ENCODE results near the gene CREB3L1.

CREB3L1 gene

DNA sequence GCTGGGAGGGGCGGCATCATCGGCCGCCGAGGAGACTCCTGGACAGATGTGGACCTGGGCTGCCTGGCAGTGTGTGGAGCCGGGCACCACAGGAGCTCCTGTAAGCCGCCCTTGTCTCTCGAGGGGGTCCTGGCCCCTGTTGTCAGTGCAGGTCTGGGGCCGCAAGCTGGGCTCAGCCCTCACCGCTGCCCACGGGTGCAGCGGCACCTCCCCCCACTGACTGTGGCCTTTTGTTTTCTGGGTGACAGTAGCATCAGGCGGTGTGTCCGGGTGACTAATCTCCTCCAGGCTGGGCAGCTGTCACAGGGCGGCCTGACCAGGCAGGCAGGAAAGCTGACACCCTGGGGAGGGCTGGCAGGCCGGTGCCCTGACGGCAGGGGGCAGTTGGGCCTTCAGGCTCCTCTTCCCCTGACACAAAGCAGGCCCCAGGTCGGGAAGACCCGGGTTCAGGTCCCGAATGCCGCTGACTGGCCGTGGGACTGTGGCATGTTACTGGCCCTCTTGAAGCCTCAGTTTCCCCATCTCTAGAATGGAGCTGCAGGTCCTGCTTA, 86.1 kb downstream of the CREB3L1 start:
- Histone ChIP-seq H3K4me3 (ENCODE audit: insufficient read depth, low read depth, low read length) (no peak overlapping the region), H3K27ac (ENCODE audit: insufficient read depth, low read depth, low read length, poor library complexity, severe bottlenecking) (peak overlapping the region; percentile 55), H3K36me3 (ENCODE audit: control insufficient read depth, insufficient read depth, low read length) (no peaks in the 10 kb centered on the region), H3K27me3 (ENCODE audit: control insufficient read depth, insufficient read depth, low read length, poor library complexity, severe bottlenecking) (no peaks in the 10 kb centered on the region), H3K4me1 (ENCODE audit: control insufficient read depth, insufficient read depth, low read length) (peaks cover 31% of the 10 kb centered on the region), H3K9me3 (ENCODE audit: control insufficient read depth, low read length) (no peaks in the 10 kb centered on the region)
- 86 to 89% methylated on average over 21 of the region's 21 CpGs for WGBS, 2 experiments

DNA sequence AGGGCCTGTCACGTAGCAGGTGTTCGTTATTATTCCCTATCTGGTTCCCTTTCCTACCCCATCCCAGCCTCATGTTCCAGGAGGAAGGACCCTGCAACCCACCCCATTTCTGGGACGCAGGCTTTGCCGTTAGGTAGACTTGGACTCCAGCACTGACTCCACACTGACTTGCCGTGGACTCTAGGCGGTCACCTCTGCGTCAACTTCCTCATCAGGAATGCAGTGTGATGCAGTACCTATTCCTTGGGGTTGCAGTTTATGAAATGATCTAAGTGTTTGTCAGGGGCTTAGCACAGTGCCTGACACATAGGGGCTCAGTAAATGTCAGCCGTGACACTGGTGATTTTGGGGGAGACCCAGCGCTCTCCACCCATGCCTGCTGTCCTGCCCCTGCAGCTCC, 86.6 kb downstream of the CREB3L1 start:
- no peaks in the 10 kb centered on the region for H3K9me3 ChIP-seq (ENCODE audit: control insufficient read depth, low read length)

DNA sequence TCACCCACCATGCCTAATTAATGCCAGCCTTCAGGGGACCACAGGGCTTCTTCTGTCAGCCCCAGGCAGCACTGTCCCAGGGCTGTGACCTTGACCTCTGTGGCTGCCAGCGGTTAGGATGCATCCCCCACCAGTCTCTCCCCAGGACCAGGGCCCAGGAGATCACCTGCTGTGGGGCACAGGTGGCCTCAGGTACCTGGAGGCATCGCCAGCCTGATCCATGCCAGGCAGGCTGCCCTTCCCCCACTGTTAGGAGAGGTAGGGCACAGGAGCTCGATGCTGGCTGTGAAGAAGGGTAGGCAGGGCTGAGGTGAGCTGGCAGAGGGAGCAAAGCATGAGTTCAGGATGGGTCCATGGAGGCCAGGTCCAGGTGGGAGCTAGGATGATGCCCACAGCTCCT, 87.3 kb downstream of the CREB3L1 start:
- no peaks in the 10 kb centered on the region for H3K27me3 ChIP-seq (ENCODE audit: control insufficient read depth, insufficient read depth, low read length, poor library complexity, severe bottlenecking)
- no peak overlapping the region for H3K4me3 ChIP-seq (ENCODE audit: insufficient read depth, low read depth, low read length)
- peaks cover 34% of the 10 kb centered on the region for H3K4me1 ChIP-seq (ENCODE audit: control insufficient read depth, insufficient read depth, low read length)
- WGBS, 2 experiments, result 88 to 92% methylated on average over 3 of the region's 3 CpGs
- no peaks in the 10 kb centered on the region for H3K9me3 ChIP-seq (ENCODE audit: control insufficient read depth, low read length)
- H3K36me3 ChIP-seq (ENCODE audit: control insufficient read depth, insufficient read depth, low read length), result no peaks in the 10 kb centered on the region
- H3K27ac ChIP-seq (ENCODE audit: insufficient read depth, low read depth, low read length, poor library complexity, severe bottlenecking), result no peak overlapping the region

More for the DNA sequence above, 86.6 kb downstream of the CREB3L1 start:
- no peaks in the 10 kb centered on the region for H3K27me3 ChIP-seq (ENCODE audit: control insufficient read depth, insufficient read depth, low read length, poor library complexity, severe bottlenecking)
- H3K4me3 ChIP-seq (ENCODE audit: insufficient read depth, low read depth, low read length), result no peak overlapping the region
- no peak overlapping the region for H3K27ac ChIP-seq (ENCODE audit: insufficient read depth, low read depth, low read length, poor library complexity, severe bottlenecking)
- peaks cover 31% of the 10 kb centered on the region for H3K4me1 ChIP-seq (ENCODE audit: control insufficient read depth, insufficient read depth, low read length)
- WGBS, 2 experiments, result 93 to 95% methylated on average over 9 of the region's 9 CpGs
- H3K36me3 ChIP-seq (ENCODE audit: control insufficient read depth, insufficient read depth, low read length), result no peaks in the 10 kb centered on the region

DNA sequence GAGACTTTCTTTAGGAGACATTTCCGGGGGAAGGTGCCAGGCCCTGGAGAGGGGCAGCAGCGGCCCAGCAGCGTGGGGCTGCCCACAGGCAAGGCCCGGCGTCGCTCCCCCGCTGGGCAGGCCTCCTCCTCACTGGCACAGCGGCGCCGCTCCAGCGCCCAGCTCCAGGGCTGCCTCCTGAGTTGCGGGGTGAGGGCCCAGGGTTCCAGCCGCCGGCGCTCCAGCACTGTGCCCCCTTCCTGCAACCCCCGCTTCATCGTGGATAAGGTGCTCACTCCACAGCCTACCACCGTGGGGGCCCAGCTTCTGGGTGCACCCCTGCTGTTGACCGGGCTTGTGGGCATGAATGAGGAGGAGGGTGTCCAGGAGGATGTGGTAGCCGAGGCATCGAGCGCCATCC, 88.8 kb downstream of the CREB3L1 start:
- no peaks in the 10 kb centered on the region for H3K36me3 ChIP-seq (ENCODE audit: control insufficient read depth, insufficient read depth, low read length)
- H3K4me3 ChIP-seq (ENCODE audit: insufficient read depth, low read depth, low read length), result no peak overlapping the region
- no peaks in the 10 kb centered on the region for H3K9me3 ChIP-seq (ENCODE audit: control insufficient read depth, low read length)
- 95 to 96% methylated on average over 22 of the region's 22 CpGs for WGBS, 2 experiments
- peaks cover 33% of the 10 kb centered on the region for H3K4me1 ChIP-seq (ENCODE audit: control insufficient read depth, insufficient read depth, low read length)
- no peak overlapping the region for H3K27ac ChIP-seq (ENCODE audit: insufficient read depth, low read depth, low read length, poor library complexity, severe bottlenecking)
- no peaks in the 10 kb centered on the region for H3K27me3 ChIP-seq (ENCODE audit: control insufficient read depth, insufficient read depth, low read length, poor library complexity, severe bottlenecking)

DNA sequence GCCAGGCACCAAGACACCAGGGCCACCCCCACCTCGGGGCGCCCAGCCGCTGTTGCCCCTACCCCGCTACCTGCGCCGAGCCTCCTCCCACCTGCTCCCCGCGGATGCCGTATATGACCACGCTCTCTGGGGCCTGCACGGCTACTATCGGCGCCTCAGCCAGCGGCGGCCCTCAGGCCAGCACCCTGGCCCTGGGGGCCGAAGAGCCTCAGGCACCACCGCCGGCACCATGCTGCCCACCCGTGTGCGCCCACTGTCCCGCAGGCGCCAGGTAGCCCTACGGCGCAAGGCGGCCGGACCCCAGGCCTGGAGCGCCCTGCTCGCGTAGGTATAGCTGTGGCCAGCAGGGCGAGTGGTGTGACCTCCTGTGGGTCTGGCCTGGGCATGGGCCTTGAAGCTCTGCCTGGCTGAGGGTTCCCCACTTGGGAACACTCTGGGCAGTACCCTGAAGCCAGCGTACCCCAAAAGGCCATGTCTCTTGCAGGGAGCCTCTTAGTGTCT, 89.2 kb downstream of the CREB3L1 start:
- H3K9me3 ChIP-seq (ENCODE audit: control insufficient read depth, low read length), result no peaks in the 10 kb centered on the region
- peaks cover 29% of the 10 kb centered on the region for H3K4me1 ChIP-seq (ENCODE audit: control insufficient read depth, insufficient read depth, low read length)
- 95 to 96% methylated on average over 31 of the region's 31 CpGs for WGBS, 2 experiments
- no peak overlapping the region for H3K27ac ChIP-seq (ENCODE audit: insufficient read depth, low read depth, low read length, poor library complexity, severe bottlenecking)
- no peak overlapping the region for H3K4me3 ChIP-seq (ENCODE audit: insufficient read depth, low read depth, low read length)
- no peaks in the 10 kb centered on the region for H3K36me3 ChIP-seq (ENCODE audit: control insufficient read depth, insufficient read depth, low read length)
- H3K27me3 ChIP-seq (ENCODE audit: control insufficient read depth, insufficient read depth, low read length, poor library complexity, severe bottlenecking), result no peaks in the 10 kb centered on the region

DNA sequence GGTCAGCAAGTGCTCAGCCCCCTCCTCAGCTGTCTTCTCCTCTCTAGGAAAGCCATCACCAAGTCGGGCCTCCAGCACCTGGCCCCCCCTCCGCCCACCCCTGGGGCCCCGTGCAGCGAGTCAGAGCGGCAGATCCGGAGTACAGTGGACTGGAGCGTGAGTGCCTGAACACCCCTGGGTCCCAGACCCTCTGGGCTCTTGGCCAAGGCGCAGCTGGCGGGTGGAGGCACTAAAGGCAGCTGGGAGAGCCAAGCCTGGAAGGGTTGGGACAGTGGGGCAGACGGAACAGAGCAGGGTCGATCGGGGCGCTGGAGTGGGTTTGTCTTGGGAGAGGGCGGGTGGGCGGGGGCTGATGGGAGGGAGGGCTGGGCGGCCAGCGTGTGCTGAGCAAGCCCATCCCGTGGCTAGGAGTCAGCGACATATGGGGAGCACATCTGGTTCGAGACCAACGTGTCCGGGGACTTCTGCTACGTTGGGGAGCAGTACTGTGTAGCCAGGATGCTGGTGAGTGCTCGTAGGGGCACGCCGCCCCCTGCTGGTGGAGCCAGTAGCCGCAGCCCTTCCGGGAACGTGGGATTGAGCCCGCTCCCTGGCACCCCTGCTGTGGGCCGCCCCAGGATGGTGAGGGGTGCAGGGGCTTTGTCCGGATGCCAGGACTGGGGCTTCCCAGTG, 89.9 kb downstream of the CREB3L1 start:
- WGBS, 2 experiments, result 52 to 56% methylated on average over 32 of the region's 32 CpGs
- no peaks in the 10 kb centered on the region for H3K9me3 ChIP-seq (ENCODE audit: control insufficient read depth, low read length)
- no peaks in the 10 kb centered on the region for H3K36me3 ChIP-seq (ENCODE audit: control insufficient read depth, insufficient read depth, low read length)
- peaks cover 22% of the 10 kb centered on the region for H3K4me1 ChIP-seq (ENCODE audit: control insufficient read depth, insufficient read depth, low read length)
- H3K27me3 ChIP-seq (ENCODE audit: control insufficient read depth, insufficient read depth, low read length, poor library complexity, severe bottlenecking), result no peaks in the 10 kb centered on the region
- no peak overlapping the region for H3K27ac ChIP-seq (ENCODE audit: insufficient read depth, low read depth, low read length, poor library complexity, severe bottlenecking)
- no peak overlapping the region for H3K4me3 ChIP-seq (ENCODE audit: insufficient read depth, low read depth, low read length)

DNA sequence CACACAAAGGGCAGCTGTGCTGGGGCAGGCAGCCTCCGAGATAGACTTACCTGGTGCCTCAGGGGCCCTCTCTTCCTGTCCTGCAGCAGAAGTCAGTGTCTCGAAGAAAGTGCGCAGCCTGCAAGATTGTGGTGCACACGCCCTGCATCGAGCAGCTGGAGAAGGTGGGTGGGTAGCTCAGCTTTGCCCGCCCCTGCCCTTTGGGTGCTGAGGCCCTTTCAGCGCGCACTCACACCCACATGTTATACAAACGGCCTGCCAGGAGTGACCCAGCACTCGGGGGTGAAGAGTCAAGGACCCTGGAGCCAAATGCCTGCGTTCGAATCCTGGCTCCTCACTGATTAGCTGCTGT, 90.4 kb downstream of the CREB3L1 start:
- 93% methylated on average over 12 of the region's 12 CpGs for WGBS, 2 experiments
- H3K9me3 ChIP-seq (ENCODE audit: control insufficient read depth, low read length), result no peaks in the 10 kb centered on the region
- H3K27ac ChIP-seq (ENCODE audit: insufficient read depth, low read depth, low read length, poor library complexity, severe bottlenecking), result no peak overlapping the region
- no peaks in the 10 kb centered on the region for H3K36me3 ChIP-seq (ENCODE audit: control insufficient read depth, insufficient read depth, low read length)
- no peaks in the 10 kb centered on the region for H3K27me3 ChIP-seq (ENCODE audit: control insufficient read depth, insufficient read depth, low read length, poor library complexity, severe bottlenecking)
- H3K4me1 ChIP-seq (ENCODE audit: control insufficient read depth, insufficient read depth, low read length), result peaks cover 20% of the 10 kb centered on the region
- no peak overlapping the region for H3K4me3 ChIP-seq (ENCODE audit: insufficient read depth, low read depth, low read length)

DNA sequence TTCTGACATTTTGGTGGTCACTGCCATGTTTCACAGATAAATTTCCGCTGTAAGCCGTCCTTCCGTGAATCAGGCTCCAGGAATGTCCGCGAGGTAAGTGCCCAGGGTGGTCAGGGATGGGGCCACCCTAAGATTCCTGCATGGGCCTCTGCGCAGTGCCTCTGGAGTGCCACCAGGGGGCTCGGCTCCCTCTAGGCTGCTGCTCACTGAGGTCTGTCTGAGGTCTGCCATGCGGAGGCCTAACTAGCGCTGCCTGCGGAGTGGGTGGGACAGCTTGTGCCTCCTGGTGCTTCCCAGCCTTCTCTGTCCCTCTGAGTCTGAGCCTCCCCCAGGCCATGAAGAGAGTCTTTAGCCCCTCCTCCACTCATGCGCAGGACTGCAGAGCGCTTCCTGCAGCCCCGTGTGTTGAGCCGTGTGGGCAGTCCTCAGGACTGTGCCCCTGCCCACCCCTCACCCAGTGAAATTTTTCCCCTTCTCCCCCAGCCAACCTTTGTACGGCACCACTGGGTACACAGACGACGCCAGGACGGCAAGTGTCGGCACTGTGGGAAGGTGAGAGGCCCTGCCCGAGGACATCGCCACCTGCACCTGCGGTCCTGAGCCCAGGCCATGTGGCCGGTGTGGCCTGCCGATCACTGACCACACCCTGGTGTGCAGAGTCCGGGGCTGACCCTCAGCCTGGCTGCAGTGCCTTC, 92.1 kb downstream of the CREB3L1 start:
- Histone ChIP-seq H3K36me3 (ENCODE audit: control insufficient read depth, insufficient read depth, low read length) (no peaks in the 10 kb centered on the region), H3K27me3 (ENCODE audit: control insufficient read depth, insufficient read depth, low read length, poor library complexity, severe bottlenecking) (no peaks in the 10 kb centered on the region), H3K4me3 (ENCODE audit: insufficient read depth, low read depth, low read length) (no peak overlapping the region), H3K4me1 (ENCODE audit: control insufficient read depth, insufficient read depth, low read length) (peaks cover 11% of the 10 kb centered on the region), H3K27ac (ENCODE audit: insufficient read depth, low read depth, low read length, poor library complexity, severe bottlenecking) (no peak overlapping the region), H3K9me3 (ENCODE audit: control insufficient read depth, low read length) (no peaks in the 10 kb centered on the region)
- 65 to 68% methylated on average over 25 of the region's 25 CpGs for WGBS, 2 experiments

DNA sequence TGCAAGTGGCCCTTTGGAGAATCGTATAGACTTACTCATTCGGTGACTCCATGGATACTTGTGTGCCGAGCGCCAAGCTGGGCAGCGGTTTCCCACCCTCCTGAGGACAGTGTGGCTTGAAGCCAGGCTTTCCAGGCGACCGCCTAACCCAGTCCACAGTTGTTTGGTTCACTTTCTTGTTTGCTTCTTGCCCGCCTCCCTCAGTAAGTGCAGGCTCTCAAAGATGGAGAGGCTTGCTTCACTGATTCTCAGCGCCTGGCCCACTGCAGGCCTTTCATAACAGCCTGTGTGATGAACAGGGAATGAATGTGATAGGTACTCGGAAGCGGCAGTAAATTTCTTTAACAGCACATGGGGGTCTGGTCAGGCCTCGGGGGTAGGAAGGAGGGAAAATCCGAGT, 92.8 kb downstream of the CREB3L1 start:
- Histone ChIP-seq H3K9me3 (ENCODE audit: control insufficient read depth, low read length) (no peaks in the 10 kb centered on the region), H3K4me1 (ENCODE audit: control insufficient read depth, insufficient read depth, low read length) (peaks cover 11% of the 10 kb centered on the region), H3K36me3 (ENCODE audit: control insufficient read depth, insufficient read depth, low read length) (peaks cover 5% of the 10 kb centered on the region), H3K27ac (ENCODE audit: insufficient read depth, low read depth, low read length, poor library complexity, severe bottlenecking) (no peak overlapping the region), H3K4me3 (ENCODE audit: insufficient read depth, low read depth, low read length) (no peak overlapping the region), H3K27me3 (ENCODE audit: control insufficient read depth, insufficient read depth, low read length, poor library complexity, severe bottlenecking) (no peaks in the 10 kb centered on the region)
- WGBS, 2 experiments, result 95% methylated on average over 13 of the region's 13 CpGs
